ENCODE data around the gene PARVB.

Gene PARVB

DNA sequence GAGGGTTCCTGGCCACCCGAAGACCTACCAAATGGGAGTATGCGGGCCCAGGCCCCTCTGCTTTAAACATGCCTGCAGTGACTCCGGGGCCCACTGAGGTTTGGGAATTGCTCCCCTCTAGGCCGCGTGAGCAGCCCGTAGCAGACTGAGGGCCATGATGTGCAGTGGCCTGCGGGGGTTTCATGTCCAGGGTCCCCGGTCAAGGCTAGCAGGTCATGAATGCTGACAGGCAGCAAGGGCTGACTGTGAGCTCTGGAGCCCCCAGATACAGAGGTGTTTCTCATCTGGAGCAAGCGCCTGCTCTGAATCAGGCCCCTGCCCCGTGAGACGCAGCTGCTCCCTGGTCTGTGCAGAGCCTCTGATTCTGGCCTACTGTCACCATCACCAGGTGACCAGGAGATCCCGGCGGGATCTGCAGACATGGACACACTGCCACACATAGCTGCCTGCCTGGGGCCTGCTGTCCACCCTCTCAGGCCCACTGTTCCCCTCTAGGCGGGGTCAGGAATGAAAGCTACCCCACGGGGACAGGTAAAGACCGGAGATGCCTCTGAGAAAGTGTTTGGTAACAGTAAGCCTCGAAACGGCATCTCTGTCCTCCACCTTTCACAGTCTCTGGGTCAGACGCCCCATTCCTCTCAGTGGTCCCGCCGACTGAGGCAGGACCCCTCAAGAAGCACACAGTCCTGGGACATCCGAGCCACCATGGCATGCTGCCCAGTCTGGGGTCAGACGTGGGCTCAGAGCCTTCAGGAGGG is 73.3 kb downstream of the PARVB start:
- Histone ChIP-seq H3K4me2 (ENCODE audit: insufficient read depth, low read length, poor library complexity, severe bottlenecking) (no peak overlapping the region), H3K9ac (ENCODE audit: low read depth, low read length, poor library complexity) (no peak overlapping the region), H3K9me3 (replicated peaks in 1 of 2; ENCODE audit: control insufficient read depth in 2 of 2, insufficient read depth in 1 of 2, low read depth in 1 of 2, low read length in 2 of 2) (no peaks in the 10 kb centered on the region), H2BK5ac (ENCODE audit: low read length) (no peak overlapping the region), H2AFZ (ENCODE audit: low read length) (no peak overlapping the region), H2BK120ac (ENCODE audit: low read depth, low read length) (peak overlapping the region; percentile 58), H4K8ac (ENCODE audit: low read depth, low read length) (no peak overlapping the region), H4K91ac (ENCODE audit: low read depth, low read length, poor library complexity) (no peak overlapping the region), H2AK5ac (ENCODE audit: low read depth, low read length) (peak overlapping the region; percentile 24), H3K4me1 (ENCODE audit: control insufficient read depth in 2 of 2, insufficient read depth in 1 of 2, low read depth in 1 of 2, low read length in 2 of 2) (no peaks in the 10 kb centered on the region), H3K27ac (replicated peaks; ENCODE audit: low read length) (no peak overlapping the region), H2BK12ac (ENCODE audit: low read length) (no peak overlapping the region), H3K23ac (ENCODE audit: low read depth, low read length, poor library complexity) (peak overlapping the region; percentile 20), H3K4ac (ENCODE audit: low read length) (no peak overlapping the region), H2BK15ac (ENCODE audit: low read length) (peak overlapping the region; percentile 30), H3K79me1 (ENCODE audit: low read depth, low read length) (peaks cover 2% of the 10 kb centered on the region), H3K4me3 (ENCODE audit: low read length in 2 of 2) (peak overlapping the region in 1 of 2 donors; percentile 46), H3K36me3 (replicated peaks in 1 of 2; ENCODE audit: control insufficient read depth in 2 of 2, insufficient read depth in 2 of 2, low read length in 2 of 2) (no peaks in the 10 kb centered on the region), H3K18ac (ENCODE audit: low read length) (peak overlapping the region; percentile 75), H3K27me3 (ENCODE audit: control insufficient read depth in 3 of 3, insufficient read depth in 3 of 3, low read depth in 1 of 3, low read length in 3 of 3) (peaks cover 0 to 4% (median 0%) of the 10 kb centered on the region in 3 experiments), H3K14ac (ENCODE audit: low read length) (peak overlapping the region; percentile 43)
- WGBS, 2 donors (ENCODE audit: extremely low coverage in 2 of 2, insufficient read length in 2 of 2, insufficient replicate concordance in 1 of 2), result no CpG with 5 or more reads among the region's 23 CpGs
- DNase-seq (ENCODE audit: low spot score), result no peak

DNA sequence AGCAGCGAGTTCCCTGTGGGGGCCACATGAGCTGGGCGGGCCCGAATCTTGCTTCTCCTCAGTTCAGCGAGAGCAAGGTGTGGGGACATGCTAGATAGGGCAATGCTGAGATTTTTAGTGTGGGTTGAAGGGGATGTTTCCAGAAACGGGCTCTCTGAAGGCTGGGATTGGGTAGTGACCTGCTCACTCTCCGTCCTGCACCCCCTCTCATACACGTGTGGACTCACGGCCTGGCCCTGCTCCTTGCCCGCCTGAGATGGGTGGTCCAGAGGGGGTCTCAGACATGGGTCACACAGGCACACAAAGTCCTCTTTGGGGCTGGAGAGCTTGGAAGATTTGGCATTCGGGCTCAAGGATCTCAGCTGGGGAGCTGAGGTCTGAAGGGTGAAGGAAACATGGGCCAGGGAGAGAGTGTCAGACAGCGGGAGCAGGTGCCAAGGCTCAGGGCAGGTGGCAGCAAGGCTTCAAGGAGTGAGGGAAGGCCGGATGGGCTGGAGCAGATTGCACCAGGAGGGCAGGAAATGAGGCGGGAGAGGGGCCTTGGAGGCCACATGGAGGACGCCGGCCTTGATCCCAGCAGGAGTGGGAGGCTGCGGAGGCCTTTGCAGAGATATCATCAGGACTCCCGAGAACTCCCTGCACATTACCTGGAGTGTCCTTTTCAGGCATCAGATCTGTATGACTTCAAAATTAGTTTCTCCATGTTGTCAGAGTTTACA is 74.1 kb downstream of the PARVB start:
- Histone ChIP-seq H2AK5ac (ENCODE audit: low read depth, low read length) (peak overlapping the region; percentile 24), H3K9ac (ENCODE audit: low read depth, low read length, poor library complexity) (no peak overlapping the region), H3K36me3 (replicated peaks in 1 of 2; ENCODE audit: control insufficient read depth in 2 of 2, insufficient read depth in 2 of 2, low read length in 2 of 2) (no peaks in the 10 kb centered on the region), H3K4ac (ENCODE audit: low read length) (no peak overlapping the region), H4K8ac (ENCODE audit: low read depth, low read length) (no peak overlapping the region), H2AFZ (ENCODE audit: low read length) (no peak overlapping the region), H2BK120ac (ENCODE audit: low read depth, low read length) (no peak overlapping the region), H3K4me1 (ENCODE audit: control insufficient read depth in 2 of 2, insufficient read depth in 1 of 2, low read depth in 1 of 2, low read length in 2 of 2) (no peaks in the 10 kb centered on the region), H2BK15ac (ENCODE audit: low read length) (no peak overlapping the region), H3K4me2 (ENCODE audit: insufficient read depth, low read length, poor library complexity, severe bottlenecking) (no peak overlapping the region), H3K4me3 (ENCODE audit: low read length in 2 of 2) (no peak overlapping the region), H2BK5ac (ENCODE audit: low read length) (no peak overlapping the region), H4K91ac (ENCODE audit: low read depth, low read length, poor library complexity) (no peak overlapping the region), H3K23ac (ENCODE audit: low read depth, low read length, poor library complexity) (peak overlapping the region; percentile 71), H2BK12ac (ENCODE audit: low read length) (peak overlapping the region; percentile 85), H3K27me3 (ENCODE audit: control insufficient read depth in 3 of 3, insufficient read depth in 3 of 3, low read depth in 1 of 3, low read length in 3 of 3) (peaks cover 0 to 4% (median 0%) of the 10 kb centered on the region in 3 experiments), H3K79me1 (ENCODE audit: low read depth, low read length) (peaks cover 2% of the 10 kb centered on the region), H3K9me3 (replicated peaks in 1 of 2; ENCODE audit: control insufficient read depth in 2 of 2, insufficient read depth in 1 of 2, low read depth in 1 of 2, low read length in 2 of 2) (no peaks in the 10 kb centered on the region), H3K18ac (ENCODE audit: low read length) (peak overlapping the region; percentile 31), H3K27ac (replicated peaks; ENCODE audit: low read length) (no peak overlapping the region), H3K14ac (ENCODE audit: low read length) (peak overlapping the region; percentile 43)
- DNase-seq (ENCODE audit: low spot score), result no peak
- WGBS, 2 donors (ENCODE audit: extremely low coverage in 2 of 2, insufficient read length in 2 of 2, insufficient replicate concordance in 1 of 2), result no CpG with 5 or more reads among the region's 17 CpGs

DNA sequence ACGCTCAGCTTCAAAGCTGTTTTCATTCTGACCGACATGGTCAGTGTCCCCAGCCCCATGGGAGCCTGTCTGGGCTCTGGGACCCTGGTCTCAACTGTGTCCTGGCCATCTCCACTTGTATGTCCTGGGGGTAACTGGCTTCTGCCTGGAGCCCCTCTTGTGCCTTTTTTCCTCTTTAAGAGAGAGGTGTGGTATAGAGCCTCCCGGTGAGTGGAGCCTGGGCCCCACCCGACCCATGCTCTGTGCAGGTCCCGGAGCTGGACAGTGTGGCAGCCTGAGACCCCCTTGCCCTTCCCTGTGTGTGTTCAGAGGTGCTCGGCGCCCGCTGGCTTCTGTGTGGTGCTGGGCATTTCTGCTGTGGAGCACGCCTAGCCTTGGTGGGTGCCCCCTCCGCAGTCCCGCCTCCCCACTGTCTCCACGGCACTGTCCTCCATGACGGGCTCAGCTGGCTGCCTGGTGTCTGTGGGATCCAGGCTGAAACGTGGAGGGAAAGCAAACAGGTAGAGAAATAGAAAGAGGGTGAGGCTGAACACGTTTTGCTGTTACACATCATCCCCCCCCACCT is 74.9 kb downstream of the PARVB start:
- no CpG with 5 or more reads among the region's 15 CpGs for WGBS, 2 donors (ENCODE audit: extremely low coverage in 2 of 2, insufficient read length in 2 of 2, insufficient replicate concordance in 1 of 2)
- Histone ChIP-seq H2BK15ac (ENCODE audit: low read length) (no peak overlapping the region), H2BK120ac (ENCODE audit: low read depth, low read length) (no peak overlapping the region), H3K14ac (ENCODE audit: low read length) (no peak overlapping the region), H3K4ac (ENCODE audit: low read length) (peak overlapping the region; percentile 42), H3K79me1 (ENCODE audit: low read depth, low read length) (peaks cover 2% of the 10 kb centered on the region), H3K23ac (ENCODE audit: low read depth, low read length, poor library complexity) (no peak overlapping the region), H3K9ac (ENCODE audit: low read depth, low read length, poor library complexity) (peak overlapping the region; percentile 54), H2AK5ac (ENCODE audit: low read depth, low read length) (peak overlapping the region; percentile 81), H3K4me3 (ENCODE audit: low read length in 2 of 2) (no peak overlapping the region), H3K9me3 (replicated peaks in 1 of 2; ENCODE audit: control insufficient read depth in 2 of 2, insufficient read depth in 1 of 2, low read depth in 1 of 2, low read length in 2 of 2) (no peaks in the 10 kb centered on the region), H3K4me1 (ENCODE audit: control insufficient read depth in 2 of 2, insufficient read depth in 1 of 2, low read depth in 1 of 2, low read length in 2 of 2) (no peaks in the 10 kb centered on the region), H3K36me3 (replicated peaks in 1 of 2; ENCODE audit: control insufficient read depth in 2 of 2, insufficient read depth in 2 of 2, low read length in 2 of 2) (no peaks in the 10 kb centered on the region), H3K27me3 (ENCODE audit: control insufficient read depth in 3 of 3, insufficient read depth in 3 of 3, low read depth in 1 of 3, low read length in 3 of 3) (peaks cover 0 to 4% (median 0%) of the 10 kb centered on the region in 3 experiments), H2AFZ (ENCODE audit: low read length) (no peak overlapping the region), H3K4me2 (ENCODE audit: insufficient read depth, low read length, poor library complexity, severe bottlenecking) (no peak overlapping the region), H2BK12ac (ENCODE audit: low read length) (no peak overlapping the region), H3K27ac (replicated peaks; ENCODE audit: low read length) (no peak overlapping the region), H4K91ac (ENCODE audit: low read depth, low read length, poor library complexity) (no peak overlapping the region), H2BK5ac (ENCODE audit: low read length) (peak overlapping the region; percentile 59), H3K18ac (ENCODE audit: low read length) (peak overlapping the region; percentile 84), H4K8ac (ENCODE audit: low read depth, low read length) (no peak overlapping the region)
- DNase-seq (ENCODE audit: low spot score), result no peak

DNA sequence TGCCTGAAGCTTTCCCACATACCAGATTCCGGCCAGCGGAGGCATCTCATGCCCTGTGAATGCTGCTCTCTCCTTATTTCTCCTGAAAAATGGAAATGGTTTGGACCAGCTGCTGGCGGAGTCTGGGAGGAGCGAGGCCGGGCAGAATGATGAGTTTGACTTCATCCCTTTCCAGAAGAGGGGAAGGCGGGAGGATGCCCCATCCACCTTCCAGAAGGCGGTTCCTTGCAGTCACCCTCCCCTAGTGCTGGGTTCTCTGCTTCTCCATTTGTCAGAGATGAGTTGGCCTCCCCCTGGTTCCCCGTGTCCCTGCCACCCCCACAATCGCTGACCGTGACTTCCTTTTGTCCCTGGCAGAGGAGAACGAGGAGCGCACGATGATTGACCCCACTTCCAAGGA is 75.6 kb downstream of the PARVB start:
- H2BK15ac ChIP-seq (ENCODE audit: low read length), result no peak overlapping the region
- H2BK120ac ChIP-seq (ENCODE audit: low read depth, low read length), result no peak overlapping the region
- no peak overlapping the region for H4K91ac ChIP-seq (ENCODE audit: low read depth, low read length, poor library complexity)
- no peak overlapping the region for H3K4me3 ChIP-seq (ENCODE audit: low read length in 2 of 2)
- no peak overlapping the region for H4K8ac ChIP-seq (ENCODE audit: low read depth, low read length)
- H3K23ac ChIP-seq (ENCODE audit: low read depth, low read length, poor library complexity), result peak overlapping the region; percentile 21
- WGBS, 2 donors (ENCODE audit: extremely low coverage in 2 of 2, insufficient read length in 2 of 2, insufficient replicate concordance in 1 of 2), result no CpG with 5 or more reads among the region's 13 CpGs
- H3K4me1 ChIP-seq (ENCODE audit: control insufficient read depth in 2 of 2, insufficient read depth in 1 of 2, low read depth in 1 of 2, low read length in 2 of 2), result no peaks in the 10 kb centered on the region
- no peak overlapping the region for H2BK12ac ChIP-seq (ENCODE audit: low read length)
- no peak overlapping the region for H3K14ac ChIP-seq (ENCODE audit: low read length)
- H3K27ac ChIP-seq (replicated peaks; ENCODE audit: low read length), result no peak overlapping the region
- H3K36me3 ChIP-seq (replicated peaks in 1 of 2; ENCODE audit: control insufficient read depth in 2 of 2, insufficient read depth in 2 of 2, low read length in 2 of 2), result no peaks in the 10 kb centered on the region
- H2AK5ac ChIP-seq (ENCODE audit: low read depth, low read length), result peak overlapping the region; percentile 64
- H3K18ac ChIP-seq (ENCODE audit: low read length), result no peak overlapping the region
- H3K27me3 ChIP-seq (ENCODE audit: control insufficient read depth in 3 of 3, insufficient read depth in 3 of 3, low read depth in 1 of 3, low read length in 3 of 3), result peaks cover 0 to 4% (median 0%) of the 10 kb centered on the region in 3 experiments
- H2AFZ ChIP-seq (ENCODE audit: low read length), result no peak overlapping the region
- peaks cover 2% of the 10 kb centered on the region for H3K79me1 ChIP-seq (ENCODE audit: low read depth, low read length)
- no peak for DNase-seq (ENCODE audit: low spot score)
- no peak overlapping the region for H3K9ac ChIP-seq (ENCODE audit: low read depth, low read length, poor library complexity)
- no peak overlapping the region for H3K4ac ChIP-seq (ENCODE audit: low read length)
- H3K9me3 ChIP-seq (replicated peaks in 1 of 2; ENCODE audit: control insufficient read depth in 2 of 2, insufficient read depth in 1 of 2, low read depth in 1 of 2, low read length in 2 of 2), result no peaks in the 10 kb centered on the region
- no peak overlapping the region for H2BK5ac ChIP-seq (ENCODE audit: low read length)
- no peak overlapping the region for H3K4me2 ChIP-seq (ENCODE audit: insufficient read depth, low read length, poor library complexity, severe bottlenecking)

All from neuronal stem cell (in vitro differentiated cells).